Stimulated activated CD4-positive, alpha-beta T cell treated with anti-CD3 and anti-CD28 coated beads, TNF-alpha, amount 100 ng/mL, for 4 hours (primary cell): ENCODE results near the gene PEF1.

Source experiments
- DNase-seq, 3 experiments: peaks; one replicate each; pipeline ENCODE4 v3.0.0-alpha.2; 2020; ENCODE audit warnings: low read depth in 3 of 3

The PEF1 gene

DNA sequence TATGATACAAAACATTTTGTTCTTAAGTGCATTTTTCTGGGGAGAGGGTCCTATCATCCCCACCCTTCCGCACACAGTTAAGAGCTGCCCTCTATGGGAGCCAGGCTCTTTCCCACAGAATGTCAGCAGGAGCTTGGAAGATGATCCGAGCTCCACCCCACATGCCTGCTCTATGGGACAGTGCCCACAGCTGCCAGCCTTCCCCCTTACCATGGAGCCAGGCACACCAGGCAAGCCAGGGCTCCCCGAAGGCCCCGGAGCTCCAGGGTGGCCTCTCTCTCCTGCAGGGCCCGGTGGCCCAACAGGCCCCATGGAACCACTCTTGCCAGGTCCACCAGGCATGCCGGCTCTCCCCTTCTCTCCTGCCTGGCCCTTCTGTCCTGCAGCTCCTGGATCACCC is 10.4 kb upstream of the PEF1 start:
- DNase-seq, result no peak

DNA sequence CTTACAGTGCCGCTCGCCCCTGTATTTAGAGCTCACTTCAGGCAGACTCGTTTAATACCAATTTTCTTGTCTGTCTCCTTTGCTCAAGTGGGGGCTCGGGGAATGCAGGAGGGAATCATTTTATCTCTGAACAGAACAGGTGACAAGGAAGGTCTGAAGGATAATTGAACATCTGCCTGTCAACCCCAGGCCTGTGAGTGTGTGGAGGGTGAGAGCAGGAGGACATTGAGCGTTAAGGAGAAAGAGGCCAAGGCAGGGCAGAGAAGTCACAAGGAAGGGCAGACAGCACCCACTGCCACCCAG is 9.7 kb upstream of the PEF1 start:
- no peak for DNase-seq

GRCh38 chr1:31653717-31654473 is 9.2 kb upstream of the PEF1 start:
- DNase-seq, result no peak

- no peak for DNase-seq
Observed at GRCh38 chr1:31652891-31653499, 8.3 kb upstream of the PEF1 start.

DNA sequence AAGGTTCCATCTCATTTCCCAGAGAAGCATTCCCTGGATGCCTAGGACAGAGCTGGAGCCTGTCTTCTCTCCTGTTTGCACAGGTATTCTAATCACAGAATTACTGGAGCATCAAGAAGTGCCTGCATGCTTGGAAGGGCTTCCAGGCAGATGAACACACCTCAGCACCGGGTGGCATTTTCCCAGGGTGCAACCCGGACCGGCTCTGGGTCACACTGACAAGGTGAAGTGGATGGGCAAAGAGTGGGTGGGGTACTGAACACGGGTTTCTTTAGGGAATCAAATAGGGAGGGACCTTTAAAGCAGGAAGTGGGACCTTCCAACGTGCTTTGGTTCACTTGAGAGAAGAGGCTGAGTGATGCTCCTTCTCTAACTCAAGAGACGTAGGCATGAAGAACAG is 7.1 kb upstream of the PEF1 start:
- DNase-seq, result no peak

GRCh38 chr1:31651089-31651420 is 6.4 kb upstream of the PEF1 start:
- DNase-seq, result no peak

- no peak for DNase-seq
Observed at GRCh38 chr1:31650161-31651088, 5.7 kb upstream of the PEF1 start.

DNA sequence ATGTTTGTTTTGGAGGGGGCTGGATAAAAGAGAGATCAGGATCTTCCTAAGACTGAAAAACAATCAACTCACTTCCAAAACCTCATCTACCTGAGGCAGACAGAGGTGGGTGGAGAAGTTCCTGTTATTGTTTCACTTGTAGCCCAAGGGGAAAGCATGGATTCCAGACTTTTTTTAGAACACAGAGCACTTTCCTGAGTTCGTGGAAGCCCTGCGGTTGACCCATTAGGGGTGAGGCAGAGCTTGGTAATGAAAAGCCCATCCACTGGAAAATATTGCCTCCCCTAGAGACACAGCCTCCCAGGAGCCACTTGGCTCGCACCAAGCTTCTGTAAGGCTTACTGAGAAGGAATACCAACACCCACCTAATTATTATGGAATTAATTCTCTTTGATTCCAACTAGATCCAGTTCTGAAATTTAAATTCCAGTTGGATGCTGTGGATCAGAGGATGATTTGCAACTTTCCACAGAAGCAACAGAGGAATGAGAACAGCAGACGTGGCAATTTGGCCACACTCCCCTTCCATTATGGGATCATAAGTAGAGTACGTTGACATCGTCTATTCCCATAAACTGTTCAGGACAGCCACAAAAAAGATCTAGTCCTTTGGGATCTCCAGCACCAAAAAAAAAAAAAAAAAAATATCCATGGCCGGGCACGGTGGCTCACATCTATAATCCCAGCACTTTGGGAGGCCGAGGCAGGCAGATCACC is 4.1 kb upstream of the PEF1 start:
- DNase-seq, result no peak

- DNase-seq, result no peak
Observed at GRCh38 chr1:31648190-31648589, 3.5 kb upstream of the PEF1 start.

- no peak for DNase-seq
Observed at GRCh38 chr1:31647106-31647505, 2.4 kb upstream of the PEF1 start.

DNA sequence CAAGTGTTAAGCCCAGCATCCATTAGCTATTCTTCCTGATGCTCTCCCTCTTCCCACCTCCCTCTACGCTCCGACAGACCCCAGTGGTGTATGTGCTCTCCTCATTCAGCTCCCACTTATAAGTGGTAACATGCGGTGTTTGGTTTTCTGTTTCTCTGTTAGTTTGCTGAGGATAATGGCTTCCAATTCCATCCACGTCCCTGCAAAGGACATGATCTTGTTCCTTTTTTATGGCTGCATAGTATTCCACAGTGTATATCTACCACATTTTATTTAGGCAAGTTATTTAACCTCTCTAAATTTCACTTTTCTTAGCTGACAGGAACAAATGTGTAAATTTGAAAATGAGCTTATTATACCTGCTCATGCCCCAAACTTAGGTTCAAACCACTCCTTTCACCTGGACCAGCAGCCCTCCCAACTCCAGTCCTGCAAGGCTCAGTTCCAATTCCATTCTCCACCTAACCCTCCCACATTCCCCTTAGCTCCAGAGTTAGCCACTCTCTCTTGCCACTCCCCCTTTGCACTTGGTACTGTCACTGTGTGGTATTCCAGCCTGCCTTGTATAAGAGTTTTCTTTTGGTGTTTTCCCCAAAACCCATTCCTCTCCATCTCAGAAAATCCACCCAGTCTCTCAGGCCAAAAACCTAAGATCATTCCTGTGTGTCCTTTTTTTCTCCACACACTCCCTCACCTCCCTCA is 1.7 kb upstream of the PEF1 start:
- no peak for DNase-seq

DNA sequence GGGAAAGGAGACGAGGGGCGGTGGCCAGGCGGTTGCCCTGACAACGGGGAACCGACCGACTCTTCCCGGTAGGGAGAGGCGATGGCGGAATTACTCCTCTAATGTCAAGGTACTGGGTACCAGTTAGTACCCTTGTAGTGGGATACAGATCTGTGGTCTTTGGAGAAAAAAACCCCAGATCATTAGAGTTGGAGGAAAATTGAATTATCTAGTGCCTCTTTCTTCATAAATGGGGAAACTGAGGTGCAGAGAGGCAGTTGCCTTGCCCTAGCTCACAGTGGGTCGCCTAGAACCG is 545 bp upstream of the PEF1 start:
- no peak for DNase-seq

DNA sequence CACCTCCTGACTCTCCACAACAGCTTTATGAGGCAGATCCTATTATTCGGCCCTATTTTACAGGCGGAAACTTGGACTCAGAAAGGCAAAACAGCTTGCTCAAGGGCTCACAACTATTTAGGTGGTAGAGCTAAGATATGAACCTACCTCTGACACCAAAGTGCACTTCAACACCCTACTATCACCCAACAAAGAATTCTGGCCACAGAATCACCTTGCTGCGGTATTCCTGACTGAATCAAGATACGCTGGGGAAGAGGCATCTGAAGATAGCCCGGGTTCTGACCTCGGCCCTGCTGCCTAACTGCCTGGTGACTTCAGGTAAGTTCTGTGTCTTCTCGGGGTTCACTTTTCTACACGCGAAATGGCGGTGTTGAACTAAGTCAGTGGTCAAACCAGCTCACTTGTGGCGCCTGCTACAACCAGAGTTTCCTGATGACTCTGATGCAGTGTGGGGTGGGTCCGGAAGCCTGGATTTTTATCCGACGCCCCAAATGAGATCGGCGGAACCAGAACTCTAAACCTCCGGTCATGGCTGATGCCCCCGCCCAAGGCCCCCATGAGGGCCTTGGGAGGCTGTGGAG is 608 bp downstream of the PEF1 start:
- DNase-seq, result no peak

DNA sequence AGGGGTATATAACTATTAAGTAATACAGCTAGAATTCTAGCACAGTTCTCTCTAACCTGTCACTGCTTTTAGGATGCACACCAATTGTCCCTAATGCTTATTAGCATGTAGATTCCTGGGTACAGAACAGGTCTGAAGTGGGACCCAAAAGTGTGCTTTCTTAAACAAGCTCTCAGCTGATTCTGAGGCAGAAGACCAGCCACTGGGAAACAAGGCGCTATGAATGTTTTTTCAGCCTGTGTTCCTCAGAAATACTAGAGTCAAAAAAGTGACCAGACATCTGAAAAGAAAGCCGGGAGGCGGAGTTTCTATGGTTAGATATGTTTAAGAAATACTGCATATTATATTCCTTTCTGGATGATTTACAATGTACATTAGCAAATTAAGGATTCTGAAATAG is 1.8 kb downstream of the PEF1 start:
- DNase-seq, result no peak

DNA sequence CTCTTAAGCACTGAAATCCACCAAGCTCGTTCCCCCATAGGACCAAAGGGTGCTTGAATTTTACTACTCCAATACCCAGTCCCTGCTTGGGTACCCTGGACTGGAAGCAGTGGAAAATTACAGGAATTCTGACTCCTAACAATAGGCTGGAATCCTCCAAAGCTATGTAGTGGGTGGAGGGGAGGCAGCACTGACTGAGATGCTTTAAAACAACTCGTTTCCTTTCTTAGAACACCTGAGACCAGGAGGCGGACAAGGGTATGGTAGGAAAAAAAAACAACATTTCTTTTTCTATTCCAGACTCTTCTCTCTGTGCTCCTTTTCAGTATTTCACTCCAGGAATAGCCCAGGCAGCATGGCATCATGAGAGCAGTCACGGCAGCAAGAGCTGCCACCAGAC is 2.3 kb downstream of the PEF1 start:
- DNase-seq, result no peak

GRCh38 chr1:31640964-31641363 is 3.7 kb downstream of the PEF1 start:
- DNase-seq, result no peak

GRCh38 chr1:31640179-31640578 is 4.5 kb downstream of the PEF1 start:
- no peak for DNase-seq

GRCh38 chr1:31639543-31639942 is 5.1 kb downstream of the PEF1 start:
- no peak for DNase-seq

GRCh38 chr1:31637915-31638673 is 6.6 kb downstream of the PEF1 start:
- no peak for DNase-seq

DNA sequence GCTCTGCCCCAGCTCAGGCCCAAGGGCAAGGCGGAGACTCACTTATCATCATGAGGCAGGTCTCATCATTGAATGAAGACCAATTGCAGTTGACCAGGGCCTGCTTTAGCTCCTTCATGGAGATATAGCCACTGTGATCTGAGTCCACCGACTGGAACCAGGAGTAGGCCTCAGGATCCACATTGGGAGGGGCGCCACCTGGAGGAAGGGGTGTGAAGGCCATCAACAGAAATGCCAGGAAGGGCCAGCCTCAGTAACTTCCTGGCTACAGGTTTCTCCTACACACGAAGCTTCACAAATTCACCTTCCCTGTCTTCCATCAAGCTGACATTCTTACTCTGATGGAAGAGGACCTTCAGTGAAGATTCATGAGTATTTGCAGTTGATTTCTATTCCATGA is 11.6 kb downstream of the PEF1 start:
- DNase-seq, result no peak

- no peak for DNase-seq
Observed at GRCh38 chr1:31632649-31633048, 12.0 kb downstream of the PEF1 start.
